HCT116 (cell line): Measurements from ENCODE around the gene CTNND2. TPM values are rescaled to one million over a fixed set of nuclear protein-coding genes. Genes with fewer than 3 reads are reported as not detected.

Experiments used
- ATAC-seq: fragments of 200-7000 bp; cut with Tn5 transposase; 2 replicates; pipeline ENCODE4 v1.9.1; 2020; ENCODE audit warnings: mild to moderate bottlenecking, moderate library complexity
- BruUV-seq: library from RNA; stranded (reverse); fragments of 400-500 nt; replicated peaks from 2 replicates; lab custom pipeline; 2021; lab: Mats Ljungman, UMichigan
- CTCF ChIA-PET: fragments of 300-600 bp; sonication (Branson Sonifier 250); formaldehyde crosslinking; loops from one replicate; lab custom pipeline; 2021; ENCODE audit warnings: antibody characterized with exemption; lab: Charles Lee
- POLR2A ChIA-PET: fragments of 300-600, 350-600 bp; sonication (Branson Sonifier 250); formaldehyde crosslinking; loops from one replicate; lab custom pipeline; 2021; ENCODE audit warnings: antibody characterized with exemption; lab: Charles Lee
- RAD21 ChIA-PET, 2 experiments: fragments of 300-600 bp; sonication (Branson Sonifier 250); formaldehyde crosslinking; loops; one replicate each; lab custom pipeline; 2023; ENCODE audit warnings: low total read pairs in 2 of 2; ENCODE audit not compliant: uncharacterized antibody in 2 of 2, unreplicated experiment in 2 of 2, low non-redundant PET in 1 of 2; lab: Charles Lee
- DNase-seq: peaks from one replicate; pipeline ENCODE4 v3.0.0-alpha.2; 2010; ENCODE audit warnings: low read depth, low spot score
- H2AFZ ChIP-seq: fragments of 200-600 bp; shearing (Covaris generic), sonication (generic); 2 replicates; pipeline ENCODE4 v1.6.1; 2017; ENCODE audit warnings: low read depth, mixed run types, mixed read lengths, antibody characterized with exemption, low read length; ENCODE audit not compliant: poor library complexity, severe bottlenecking
- H3K27ac ChIP-seq: 2 replicates; pipeline ENCODE4 v1.5.1; 2012; ENCODE audit warnings: low read depth, low read length
- H3K27me3 ChIP-seq: fragments of 200-600 bp; sonication (generic); 2 replicates; pipeline ENCODE4 v1.6.1; 2016; ENCODE audit warnings: mixed run types, low read length, mixed read lengths; ENCODE audit not compliant: insufficient read depth
- H3K36me3 ChIP-seq, 2 experiments: fragments of 200-500 bp in 1 of 2; fragments of 200-600 bp in 1 of 2; sonication (Bioruptor generic) in 1 of 2; sonication (generic) in 1 of 2; 2 replicates each; pipeline versions ENCODE4 v1.5.1 to v1.6.1; 2014 to 2016; ENCODE audit warnings: low read length in 2 of 2, inconsistent platforms in 1 of 2, mixed read lengths in 1 of 2, mixed run types in 1 of 2; ENCODE audit not compliant: insufficient read depth in 2 of 2, control insufficient read depth in 1 of 2
- H3K4me1 ChIP-seq, 2 experiments: fragments of 200-600 bp in 1 of 2; sonication (generic) in 1 of 2; 2 replicates each; pipeline versions ENCODE4 v1.5.1 to v1.6.1; 2012 to 2017; ENCODE audit warnings: low read length in 2 of 2, inconsistent platforms in 1 of 2, mild to moderate bottlenecking in 1 of 2, mixed read lengths in 1 of 2, mixed run types in 1 of 2, moderate library complexity in 1 of 2; ENCODE audit not compliant: insufficient read depth in 2 of 2, control insufficient read depth in 1 of 2
- H3K4me2 ChIP-seq: fragments of 200-600 bp; sonication (generic); 2 replicates; pipeline ENCODE4 v1.6.1; 2017; ENCODE audit warnings: mixed run types, low read length, mixed read lengths
- H3K4me3 ChIP-seq, 2 experiments: fragments of 200-600 bp in 1 of 2; sonication (generic) in 1 of 2; replicated peaks in 1 of 2; 2 replicates each; pipeline ENCODE4 v1.5.1; 2011 to 2016; ENCODE audit warnings: low read length in 2 of 2, control low read depth in 1 of 2, low read depth in 1 of 2, mild to moderate bottlenecking in 1 of 2, mixed read lengths in 1 of 2, mixed run types in 1 of 2
- H3K79me2 ChIP-seq: fragments of 200-600 bp; sonication (generic); 2 replicates; pipeline ENCODE4 v1.6.1; 2017; ENCODE audit warnings: mild to moderate bottlenecking, mixed run types, low read length, moderate library complexity, mixed read lengths; ENCODE audit not compliant: insufficient read depth
- H3K9ac ChIP-seq: fragments of 200-600 bp; sonication (generic); 2 replicates; pipeline ENCODE4 v1.6.1; 2016; ENCODE audit warnings: low read length, mixed read lengths
- H3K9me2 ChIP-seq: fragments of 200-600 bp; sonication (generic), shearing (Covaris generic); 2 replicates; pipeline ENCODE4 v1.6.1; 2017; ENCODE audit warnings: mixed run types, mild to moderate bottlenecking, moderate library complexity; ENCODE audit not compliant: insufficient read depth
- H3K9me3 ChIP-seq, 2 experiments: fragments of 200-500 bp in 1 of 2; fragments of 200-600 bp in 1 of 2; sonication (Bioruptor generic) in 1 of 2; sonication (generic) in 1 of 2; 2 replicates each; pipeline ENCODE4 v1.6.1; 2014 to 2017; ENCODE audit warnings: low read length in 2 of 2, mixed read lengths in 2 of 2, inconsistent platforms in 1 of 2, low read depth in 1 of 2, mild to moderate bottlenecking in 1 of 2, mixed run types in 1 of 2, moderate library complexity in 1 of 2; ENCODE audit not compliant: control insufficient read depth in 1 of 2, insufficient read depth in 1 of 2
- H4K20me1 ChIP-seq: fragments of 200-600 bp; sonication (generic), shearing (Covaris generic); 2 replicates; pipeline ENCODE4 v1.6.1; 2017; ENCODE audit warnings: mixed run types, mild to moderate bottlenecking, moderate library complexity; ENCODE audit not compliant: insufficient read depth
- EGR1 ChIP-seq: IDR thresholded peaks from 2 replicates; pipeline ENCODE4 v1.6.1; 2012; ENCODE audit warnings: low read depth
- ELF1 ChIP-seq: IDR thresholded peaks from 2 replicates; pipeline ENCODE4 v1.6.1; 2012; ENCODE audit warnings: low read depth, borderline replicate concordance
- EZH2 ChIP-seq: fragments of 200-600 bp; sonication (generic); IDR thresholded peaks from 2 replicates; pipeline ENCODE4 v1.6.1; 2017; ENCODE audit warnings: antibody characterized with exemption, mixed run types
- JUND ChIP-seq: IDR thresholded peaks from 2 replicates; pipeline ENCODE4 v1.6.1; 2012
- POLR2A ChIP-seq: IDR thresholded peaks from 2 replicates; pipeline ENCODE4 v1.7.0; 2011; ENCODE audit warnings: borderline replicate concordance; ENCODE audit not compliant: insufficient read depth, insufficient read length; ENCODE audit errors: extremely low read depth
- POLR2AphosphoS5 ChIP-seq: IDR thresholded peaks from 2 replicates; pipeline ENCODE4 v1.6.1; 2011; ENCODE audit warnings: mild to moderate bottlenecking, low read depth, low read length, moderate library complexity
- RAD21 ChIP-seq: IDR thresholded peaks from 2 replicates; pipeline ENCODE4 v1.6.1; 2012; ENCODE audit warnings: low read depth, mild to moderate bottlenecking
- SIN3A ChIP-seq: IDR thresholded peaks from 2 replicates; pipeline ENCODE4 v1.6.1; 2012; ENCODE audit warnings: low read depth
- SP1 ChIP-seq: IDR thresholded peaks from 2 replicates; pipeline ENCODE4 v1.6.1; 2012; ENCODE audit warnings: low read depth
- SRF ChIP-seq: IDR thresholded peaks from 2 replicates; pipeline ENCODE4 v1.6.1; 2012; ENCODE audit warnings: low read depth
- YY1 ChIP-seq: IDR thresholded peaks from 2 replicates; pipeline ENCODE4 v1.6.1; 2011; ENCODE audit warnings: low read length, low read depth, moderate library complexity, mild to moderate bottlenecking; ENCODE audit not compliant: insufficient replicate concordance; ENCODE audit errors: extremely low read depth
- ZFX ChIP-seq: fragments of 450-650 bp; IDR thresholded peaks from 2 replicates; pipeline ENCODE4 v1.6.1; 2017
- ZNF274 ChIP-seq: fragments of 200-500 bp; sonication (Bioruptor generic); IDR thresholded peaks from 2 replicates; pipeline ENCODE4 v1.6.1; 2014; ENCODE audit warnings: mild to moderate bottlenecking, low read depth, low read length, inconsistent platforms
- intact Hi-C: fragments of 100-400 bp; cut with micrococcal nuclease; formaldehyde crosslinking; loops from 2 replicates; pipeline ENCODE4 v1.10.0; 2022
- total RNA-seq: library from RNA; stranded (reverse); gene quantifications from one replicate; pipeline ENCODE4 v1.2.1, GENCODE V29; 2021; ENCODE audit not compliant: unreplicated experiment
- TF ChIP-seq, protein P1 (sequence below), 3 experiments: fragments of 200-600 bp in 1 of 3; sonication (generic) in 1 of 3; IDR thresholded peaks in 2 of 3; conservative IDR thresholded peaks in 1 of 3; 2 replicates each; pipeline ENCODE4 v1.5.1; 2012 to 2017; ENCODE audit warnings: low read depth in 2 of 3, low read length in 2 of 3, antibody characterized with exemption in 1 of 3, borderline replicate concordance in 1 of 3, control low read depth in 1 of 3, mild to moderate bottlenecking in 1 of 3, mixed read lengths in 1 of 3, mixed run types in 1 of 3, moderate library complexity in 1 of 3; ENCODE audit not compliant: insufficient read depth in 1 of 3
- TF ChIP-seq, protein P2 (sequence below): IDR thresholded peaks from 2 replicates; pipeline ENCODE4 v1.6.1; 2012
- TF ChIP-seq, protein P3 (sequence below): IDR thresholded peaks from 2 replicates; pipeline ENCODE4 v1.6.1; 2011; ENCODE audit warnings: mild to moderate bottlenecking, low read length, moderate library complexity; ENCODE audit not compliant: insufficient replicate concordance; ENCODE audit errors: extremely low read depth
- TF ChIP-seq, protein P4 (sequence below): IDR thresholded peaks from 2 replicates; pipeline ENCODE4 v1.6.1; 2012

The CTNND2 gene
- total RNA-seq, 1 experiment from 2014 or later, result not detected

DNA sequence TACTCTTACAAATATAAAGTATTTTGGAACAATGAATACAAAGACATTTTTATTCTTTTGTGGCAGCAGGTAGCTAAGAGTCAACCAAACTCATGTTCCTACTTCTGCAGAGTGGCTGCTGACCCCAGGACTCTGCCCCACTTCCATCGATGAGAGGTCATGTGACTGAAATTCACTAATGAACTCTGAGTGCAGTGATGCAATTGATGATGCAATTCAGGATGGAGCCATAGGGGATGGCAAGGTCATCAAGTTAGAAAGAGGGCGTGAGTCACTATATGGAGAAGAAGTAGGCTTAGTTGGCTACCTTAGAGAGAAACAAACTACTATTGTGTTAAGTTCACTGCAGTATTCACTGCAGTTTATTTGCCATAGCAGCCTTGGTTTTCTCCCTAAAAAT lies 340.4 kb downstream of the CTNND2 start:
- H3K4me1 ChIP-seq, result no peaks in the 10 kb centered on the region
- POLR2A ChIA-PET, result no interaction called here
- no peaks in the 10 kb centered on the region for H3K27me3 ChIP-seq
- no peaks in the 10 kb centered on the region for H3K9me2 ChIP-seq
- CTCF ChIA-PET, result no interaction called here
- TF ChIP-seq ZNF274 (no peak), SRF (no peak), SP1 (no peak), POLR2A (no peak), ELF1 (no peak), JUND (no peak), EZH2 (no peak), RAD21 (no peak), SIN3A (no peak), POLR2AphosphoS5 (no peak), EGR1 (no peak), ZFX (no peak), YY1 (no peak)
- TF ChIP-seq, protein P1, sequence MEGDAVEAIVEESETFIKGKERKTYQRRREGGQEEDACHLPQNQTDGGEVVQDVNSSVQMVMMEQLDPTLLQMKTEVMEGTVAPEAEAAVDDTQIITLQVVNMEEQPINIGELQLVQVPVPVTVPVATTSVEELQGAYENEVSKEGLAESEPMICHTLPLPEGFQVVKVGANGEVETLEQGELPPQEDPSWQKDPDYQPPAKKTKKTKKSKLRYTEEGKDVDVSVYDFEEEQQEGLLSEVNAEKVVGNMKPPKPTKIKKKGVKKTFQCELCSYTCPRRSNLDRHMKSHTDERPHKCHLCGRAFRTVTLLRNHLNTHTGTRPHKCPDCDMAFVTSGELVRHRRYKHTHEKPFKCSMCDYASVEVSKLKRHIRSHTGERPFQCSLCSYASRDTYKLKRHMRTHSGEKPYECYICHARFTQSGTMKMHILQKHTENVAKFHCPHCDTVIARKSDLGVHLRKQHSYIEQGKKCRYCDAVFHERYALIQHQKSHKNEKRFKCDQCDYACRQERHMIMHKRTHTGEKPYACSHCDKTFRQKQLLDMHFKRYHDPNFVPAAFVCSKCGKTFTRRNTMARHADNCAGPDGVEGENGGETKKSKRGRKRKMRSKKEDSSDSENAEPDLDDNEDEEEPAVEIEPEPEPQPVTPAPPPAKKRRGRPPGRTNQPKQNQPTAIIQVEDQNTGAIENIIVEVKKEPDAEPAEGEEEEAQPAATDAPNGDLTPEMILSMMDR (IDR thresholded peaks at IDR 0.05 in 2 of 3, conservative IDR thresholded peaks at IDR 0.05 in 1 of 3; ENCODE audit: borderline replicate concordance in 1 of 3, insufficient read depth in 1 of 3, low read depth in 2 of 3, low read length in 2 of 3), result no peak
- TF ChIP-seq, protein P2, sequence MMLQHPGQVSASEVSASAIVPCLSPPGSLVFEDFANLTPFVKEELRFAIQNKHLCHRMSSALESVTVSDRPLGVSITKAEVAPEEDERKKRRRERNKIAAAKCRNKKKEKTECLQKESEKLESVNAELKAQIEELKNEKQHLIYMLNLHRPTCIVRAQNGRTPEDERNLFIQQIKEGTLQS, result no peak
- TF ChIP-seq, protein P3, sequence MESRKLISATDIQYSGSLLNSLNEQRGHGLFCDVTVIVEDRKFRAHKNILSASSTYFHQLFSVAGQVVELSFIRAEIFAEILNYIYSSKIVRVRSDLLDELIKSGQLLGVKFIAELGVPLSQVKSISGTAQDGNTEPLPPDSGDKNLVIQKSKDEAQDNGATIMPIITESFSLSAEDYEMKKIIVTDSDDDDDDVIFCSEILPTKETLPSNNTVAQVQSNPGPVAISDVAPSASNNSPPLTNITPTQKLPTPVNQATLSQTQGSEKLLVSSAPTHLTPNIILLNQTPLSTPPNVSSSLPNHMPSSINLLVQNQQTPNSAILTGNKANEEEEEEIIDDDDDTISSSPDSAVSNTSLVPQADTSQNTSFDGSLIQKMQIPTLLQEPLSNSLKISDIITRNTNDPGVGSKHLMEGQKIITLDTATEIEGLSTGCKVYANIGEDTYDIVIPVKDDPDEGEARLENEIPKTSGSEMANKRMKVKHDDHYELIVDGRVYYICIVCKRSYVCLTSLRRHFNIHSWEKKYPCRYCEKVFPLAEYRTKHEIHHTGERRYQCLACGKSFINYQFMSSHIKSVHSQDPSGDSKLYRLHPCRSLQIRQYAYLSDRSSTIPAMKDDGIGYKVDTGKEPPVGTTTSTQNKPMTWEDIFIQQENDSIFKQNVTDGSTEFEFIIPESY, result no peak
- TF ChIP-seq, protein P4, sequence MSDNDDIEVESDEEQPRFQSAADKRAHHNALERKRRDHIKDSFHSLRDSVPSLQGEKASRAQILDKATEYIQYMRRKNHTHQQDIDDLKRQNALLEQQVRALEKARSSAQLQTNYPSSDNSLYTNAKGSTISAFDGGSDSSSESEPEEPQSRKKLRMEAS, result no peak
- peaks cover 20 to 36% of the 10 kb centered on the region in 2 experiments; a peak in 2 of 4 replicates for H3K9me3 ChIP-seq
- no peak overlapping the region for H2AFZ ChIP-seq
- no peak for ATAC-seq
- no peaks in the 10 kb centered on the region for H4K20me1 ChIP-seq
- H3K4me3 ChIP-seq, result no peak overlapping the region
- RAD21 ChIA-PET, result no interaction called here
- H3K27ac ChIP-seq, result no peak overlapping the region
- intact Hi-C loops, result no loop called here
- H3K36me3 ChIP-seq, result no peaks in the 10 kb centered on the region
- no peak for DNase-seq
- BruUV-seq, result no TSS peak
- H3K9ac ChIP-seq, result no peak overlapping the region
- H3K4me2 ChIP-seq, result no peak overlapping the region
- H3K79me2 ChIP-seq, result no peaks in the 10 kb centered on the region
